Right lobe of liver (tissue), 4 donors: Measurements from ENCODE around the gene LRRC8E.

Experiments used
- CTCF ChIP-seq, 4 donors: fragments of 200-600 bp in 3 of 4; fragments of 450-650 bp in 1 of 4; IDR thresholded peaks; one replicate each; pipeline versions ENCODE4 v1.5.1 to v1.8.0; 2016 to 2022; ENCODE audit warnings: antibody characterized with exemption in 4 of 4, mild to moderate bottlenecking in 2 of 4
- POLR2A ChIP-seq: fragments of 450-650 bp; IDR thresholded peaks from one replicate; pipeline ENCODE4 v1.6.1; 2017; ENCODE audit warnings: antibody characterized with exemption, mild to moderate bottlenecking
- donor health status: DM: no; HTN: no; CAD: no.
- donor health status: DM: no; HTN: no; CAD: no.
- donor health status: DM: no; HTN: yes; CAD: no.

GRCh38 chr19:7883796-7884570 lies 4.3 kb upstream of the LRRC8E start:
- TF ChIP-seq CTCF (IDR thresholded peaks at IDR 0.05) (no peak), POLR2A (no peak)
